HG02763 (cell line): ENCODE results near the gene CADM1.

Experiments used
- ATAC-seq: cut with Tn5 transposase; IDR thresholded peaks from one replicate; pipeline ENCODE4 v1.9.1; 2021; ENCODE audit warnings: mild to moderate bottlenecking, moderate library complexity; ENCODE audit not compliant: unreplicated experiment

The CADM1 gene

DNA sequence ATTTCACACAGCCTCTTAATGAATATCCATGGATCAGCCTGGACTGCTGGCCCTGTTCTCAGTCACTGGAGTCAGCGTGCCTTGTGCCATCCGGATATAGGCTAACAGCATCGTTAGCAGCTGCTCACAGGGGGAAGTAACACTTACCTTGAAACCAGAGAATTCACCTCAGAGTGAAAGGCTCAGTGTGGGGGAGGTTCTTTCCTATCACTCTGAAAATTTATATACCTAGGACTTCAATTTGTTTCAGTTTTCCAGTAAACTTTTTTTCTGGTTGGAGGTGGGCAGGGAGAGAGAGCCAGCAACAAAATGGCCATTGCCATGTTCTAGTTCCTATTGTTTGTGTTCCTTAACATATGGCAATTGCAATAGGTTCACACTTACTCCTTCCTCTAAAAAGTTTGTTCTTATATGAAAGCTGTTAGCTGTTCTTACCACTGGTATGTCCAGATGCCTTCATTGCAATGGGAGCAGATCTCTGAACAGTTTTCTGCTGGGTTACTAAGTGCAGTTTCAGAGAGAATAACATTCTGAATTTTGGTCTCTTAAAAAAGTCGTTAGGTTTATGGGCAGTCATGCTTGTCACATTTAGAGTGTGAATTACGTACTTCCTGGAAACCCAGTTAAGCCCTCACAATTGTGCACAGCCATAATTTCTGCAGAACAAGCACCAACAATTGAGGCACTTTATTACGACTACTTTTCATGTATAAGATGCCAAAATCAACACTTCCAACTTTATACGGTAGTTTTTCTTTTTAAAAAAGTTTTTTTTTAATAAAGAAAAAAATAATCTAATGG, 247.6 kb downstream of the CADM1 start:
- ATAC-seq, result peak; percentile 97

DNA sequence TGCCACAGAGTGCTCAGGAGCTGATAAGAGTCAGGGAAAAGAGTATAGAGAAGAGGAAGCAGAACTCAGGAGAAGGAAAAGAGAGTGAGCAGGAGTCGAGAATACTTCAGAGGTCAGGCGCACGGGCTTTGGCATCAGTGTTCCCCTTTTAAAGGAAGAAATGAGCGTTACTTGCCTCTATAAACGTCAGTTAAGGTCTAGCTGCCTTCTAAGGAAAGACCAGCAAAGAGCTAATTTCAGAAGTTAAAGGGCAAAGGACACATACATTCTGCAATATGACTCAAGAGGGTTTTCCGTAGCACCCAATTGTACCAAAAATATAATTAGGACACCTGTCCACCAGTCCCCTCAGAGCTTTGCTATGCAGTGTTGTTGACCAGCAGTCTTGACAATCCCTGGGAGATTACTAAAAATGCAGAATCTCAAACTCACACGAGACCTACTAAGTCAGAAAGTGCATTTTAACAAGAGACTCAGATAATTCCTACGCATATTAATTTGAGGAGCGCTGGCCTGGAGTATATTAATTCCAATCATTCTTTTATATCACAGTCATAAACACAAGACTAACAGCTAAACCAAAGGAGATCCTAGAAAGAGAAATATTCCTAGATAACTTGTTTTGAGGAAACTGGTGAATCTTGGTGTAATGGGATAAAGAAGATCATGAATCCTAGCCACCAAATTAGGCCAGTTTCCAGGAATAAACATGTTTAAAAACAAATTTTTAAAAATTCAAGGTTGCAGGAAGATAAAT, 249.0 kb downstream of the CADM1 start:
- ATAC-seq, result no peak

DNA sequence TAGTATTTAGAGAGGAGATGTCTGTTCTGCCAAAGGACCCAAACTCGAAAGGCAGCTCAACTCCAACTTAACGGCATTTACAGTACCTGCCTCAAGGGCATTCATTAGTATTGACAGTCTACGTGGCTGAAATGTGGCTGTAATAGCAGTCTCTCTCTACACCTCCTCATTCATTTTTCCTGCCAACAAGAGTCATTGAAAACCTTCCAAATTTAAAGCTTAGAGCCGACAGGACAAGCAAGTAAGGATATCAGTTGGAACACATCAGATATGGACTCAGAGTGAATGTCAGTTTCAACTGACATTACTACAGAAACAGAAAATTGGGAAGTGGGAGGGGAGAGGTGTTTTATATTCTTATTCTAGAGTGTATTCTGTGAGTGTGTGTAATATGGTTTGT, 253.1 kb downstream of the CADM1 start:
- no peak for ATAC-seq

DNA sequence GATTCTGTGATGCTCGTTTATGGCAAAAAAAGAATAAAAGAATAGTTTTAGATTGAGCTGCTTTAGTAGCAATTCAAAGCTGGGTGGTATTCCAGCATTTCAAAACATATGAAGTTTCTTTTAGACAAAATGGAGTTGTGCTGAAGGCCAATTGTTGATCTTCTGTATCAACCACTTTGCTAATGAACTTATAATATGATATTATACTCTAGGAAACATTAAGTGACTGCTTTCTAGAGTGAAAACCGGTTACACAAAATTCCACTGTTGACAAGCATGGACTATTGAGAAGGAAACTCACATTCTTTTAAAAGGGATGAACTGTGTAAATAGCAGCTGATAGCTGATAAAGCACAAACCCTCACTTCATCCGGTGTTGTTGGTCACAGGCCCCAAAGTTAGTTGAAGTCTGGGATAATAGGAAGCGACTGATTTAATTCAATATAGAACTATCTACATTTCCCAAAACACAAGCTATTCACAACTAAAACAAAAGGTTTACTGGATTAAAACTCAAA, 255.1 kb downstream of the CADM1 start:
- ATAC-seq, result no peak

DNA sequence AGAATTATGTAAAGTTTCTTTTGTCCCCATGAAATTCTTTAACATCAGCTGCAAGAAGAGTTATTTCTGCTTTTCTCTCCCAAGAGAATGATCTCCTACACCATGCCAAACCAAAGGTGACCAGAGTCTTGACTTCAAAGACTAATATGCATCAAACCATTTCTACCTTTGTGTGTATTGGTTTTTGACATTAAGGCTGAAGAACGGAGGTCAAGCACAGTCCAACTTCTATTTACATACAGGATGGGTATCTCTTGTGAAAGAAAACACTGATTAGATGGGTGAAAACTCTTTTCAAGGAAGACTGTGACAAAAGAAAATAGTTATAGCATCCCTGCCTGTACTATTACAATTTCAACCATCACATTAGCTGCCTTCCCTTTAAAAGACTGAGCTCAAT, 256.3 kb downstream of the CADM1 start:
- ATAC-seq, result no peak

DNA sequence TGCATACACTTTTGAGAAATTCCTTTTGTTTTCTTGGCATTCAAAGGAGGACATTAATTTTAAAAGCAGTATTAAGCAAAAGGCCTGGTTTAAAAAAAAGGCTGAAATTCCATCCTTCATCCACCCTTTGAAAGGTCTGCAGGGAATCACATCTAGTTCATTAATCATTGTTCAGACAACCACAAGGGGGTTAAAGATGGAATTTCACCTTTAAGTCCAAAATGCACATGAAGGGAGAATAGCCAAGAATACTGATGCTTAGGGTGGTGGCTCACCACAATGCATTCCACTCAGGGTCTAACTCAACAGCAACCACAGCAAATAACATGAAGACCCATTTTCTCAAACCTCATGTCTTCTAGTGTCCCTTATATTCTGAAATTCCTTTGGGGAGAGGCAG, 256.9 kb downstream of the CADM1 start:
- ATAC-seq, result no peak

DNA sequence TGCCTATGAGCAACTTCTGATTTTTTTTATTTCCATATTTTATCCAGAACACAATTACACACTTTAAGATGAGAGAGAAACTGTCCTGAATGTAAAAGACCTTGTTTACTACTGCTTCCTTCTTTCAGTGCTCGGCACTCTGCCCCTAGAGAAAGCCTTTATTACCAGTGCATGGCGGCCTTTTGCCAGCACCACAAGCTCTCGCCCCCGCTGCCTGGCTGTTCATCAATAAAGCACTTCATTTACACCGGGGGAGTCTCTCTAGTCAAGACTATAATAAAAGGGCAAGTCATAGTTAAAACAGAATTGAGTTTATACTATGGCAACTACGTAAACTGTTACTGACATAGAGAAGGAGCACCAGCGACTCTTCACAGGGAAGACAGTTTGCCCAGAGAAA, 259.5 kb downstream of the CADM1 start:
- no peak for ATAC-seq

DNA sequence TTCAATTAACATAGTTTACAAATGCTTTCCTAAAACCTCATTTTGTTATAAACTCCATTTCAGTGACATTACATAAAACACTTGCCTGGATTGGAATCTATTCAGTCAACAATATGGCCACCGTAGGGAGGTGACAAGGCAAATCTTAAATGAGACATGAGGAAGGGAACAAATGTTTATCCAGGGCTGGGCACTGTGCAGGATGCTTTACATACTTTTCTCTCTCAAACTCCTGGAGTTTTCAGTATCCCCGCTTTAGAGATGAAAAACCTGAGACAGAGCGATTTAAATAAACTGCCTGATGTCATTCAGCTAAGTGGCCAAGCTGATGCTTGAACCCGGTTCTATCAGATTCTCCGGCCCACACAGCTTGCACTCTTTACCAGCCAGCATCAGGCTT, 259.9 kb downstream of the CADM1 start:
- ATAC-seq, result no peak

DNA sequence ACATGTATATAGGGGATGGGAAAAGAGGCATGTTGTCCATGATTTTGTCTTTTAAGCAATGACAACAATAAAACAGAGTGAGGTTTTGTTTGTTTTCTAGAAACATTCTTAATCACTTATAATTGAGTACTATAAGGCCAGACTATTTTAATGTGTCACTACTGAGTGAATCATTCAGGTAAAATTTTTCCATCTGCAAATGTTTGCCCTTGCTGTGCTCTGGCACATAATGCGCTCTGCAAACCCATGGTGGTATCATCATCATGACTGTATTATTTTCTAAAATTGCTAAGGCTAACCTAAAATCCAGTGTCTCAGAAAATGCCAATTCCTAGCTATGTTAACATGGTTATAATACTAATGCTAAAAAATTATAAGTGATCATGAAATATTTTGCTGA, 261.2 kb downstream of the CADM1 start:
- no peak for ATAC-seq

DNA sequence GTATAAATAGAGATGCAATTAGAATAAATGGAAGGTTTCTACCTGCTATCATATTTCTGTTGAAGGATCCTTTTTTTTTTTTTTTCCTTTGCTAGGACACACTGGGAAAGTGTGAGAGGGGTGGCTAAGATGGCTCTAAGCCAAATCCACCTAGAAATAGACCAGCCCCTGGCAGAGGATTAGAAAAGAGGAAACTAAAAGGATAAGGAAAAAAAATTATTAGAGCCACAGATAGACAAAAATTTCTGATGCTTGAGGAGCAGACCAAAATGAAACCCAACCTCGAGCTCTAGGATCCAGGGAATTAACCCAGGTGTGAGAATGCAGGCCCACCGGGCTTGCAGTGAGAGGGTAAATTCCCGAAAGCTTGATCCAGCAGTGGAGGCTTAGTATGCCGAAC, 262.3 kb downstream of the CADM1 start:
- ATAC-seq, result no peak

DNA sequence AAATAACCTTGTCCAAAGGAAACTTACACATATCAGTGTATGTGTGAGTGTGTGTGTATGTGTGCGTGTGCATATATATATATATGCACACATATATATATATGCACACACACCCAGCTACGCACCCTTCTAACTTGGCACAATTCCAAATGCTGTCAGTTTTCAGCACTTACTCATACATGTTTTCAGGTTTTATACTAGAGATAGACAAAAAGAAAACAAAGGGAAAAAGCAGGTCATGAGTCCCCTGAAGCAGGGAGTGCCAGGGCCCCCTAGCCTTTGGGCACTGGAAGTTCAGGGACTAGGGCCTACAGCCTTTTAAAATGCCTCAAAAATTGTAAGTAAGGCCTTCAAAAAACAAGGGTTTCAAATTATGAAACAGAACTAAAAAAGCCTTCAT, 265.4 kb downstream of the CADM1 start:
- ATAC-seq, result no peak

DNA sequence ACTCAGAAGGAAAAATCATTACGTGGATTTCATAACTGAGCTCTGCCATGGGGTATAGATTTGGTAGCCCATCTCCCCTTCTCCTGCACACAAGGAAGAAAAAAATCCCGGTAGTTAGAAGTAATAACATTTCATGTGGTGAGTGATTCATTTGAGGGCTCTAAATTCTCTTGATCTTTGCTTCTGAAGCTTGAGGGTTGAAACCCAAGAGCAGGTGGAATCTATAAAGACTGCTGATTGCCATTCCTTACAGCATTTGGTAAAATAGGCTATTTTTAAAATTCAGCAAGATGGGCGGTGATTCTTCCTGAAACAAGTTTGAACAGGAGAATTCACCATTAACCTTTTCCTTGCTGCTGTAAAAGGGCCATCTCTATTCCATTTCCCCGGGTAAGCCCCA, 266.1 kb downstream of the CADM1 start:
- no peak for ATAC-seq

DNA sequence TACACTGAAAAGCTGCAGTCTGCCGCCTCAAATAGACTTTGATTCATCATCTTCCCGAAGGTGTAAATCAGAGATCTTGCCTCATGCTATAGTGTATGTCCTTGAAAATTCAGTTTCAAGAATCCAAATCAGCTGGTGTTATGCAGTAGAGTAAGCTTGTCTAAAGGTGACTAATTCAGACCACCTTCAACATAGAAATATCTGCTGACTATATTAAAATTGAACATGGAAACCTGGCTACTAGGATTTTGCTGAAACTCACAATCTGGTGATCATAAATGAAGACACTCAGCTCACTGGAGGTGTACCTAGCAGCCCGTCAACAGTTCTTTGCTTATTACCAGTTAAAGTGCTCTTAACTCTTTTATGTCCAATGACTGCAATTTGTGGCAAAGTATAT, 266.6 kb downstream of the CADM1 start:
- ATAC-seq, result no peak

DNA sequence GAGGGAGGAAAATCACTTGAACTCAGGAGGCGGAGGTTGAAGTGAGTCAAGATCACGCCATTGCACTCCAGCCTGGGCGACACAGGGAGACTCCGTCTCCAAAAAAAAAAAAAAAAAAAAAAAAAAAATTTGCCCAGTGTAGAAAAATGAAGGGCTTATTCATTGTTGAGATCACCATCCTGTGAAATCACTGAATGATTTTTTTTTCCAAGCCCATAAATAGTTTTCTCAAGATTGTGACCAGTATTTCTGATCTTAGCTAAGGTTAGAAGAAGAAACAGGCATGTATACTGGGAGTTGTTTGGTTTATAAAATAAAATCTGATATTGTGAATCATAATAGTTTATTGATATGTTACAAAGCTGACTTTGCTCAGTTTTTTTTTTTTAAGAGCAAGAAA, 269.4 kb downstream of the CADM1 start:
- ATAC-seq, result no peak

DNA sequence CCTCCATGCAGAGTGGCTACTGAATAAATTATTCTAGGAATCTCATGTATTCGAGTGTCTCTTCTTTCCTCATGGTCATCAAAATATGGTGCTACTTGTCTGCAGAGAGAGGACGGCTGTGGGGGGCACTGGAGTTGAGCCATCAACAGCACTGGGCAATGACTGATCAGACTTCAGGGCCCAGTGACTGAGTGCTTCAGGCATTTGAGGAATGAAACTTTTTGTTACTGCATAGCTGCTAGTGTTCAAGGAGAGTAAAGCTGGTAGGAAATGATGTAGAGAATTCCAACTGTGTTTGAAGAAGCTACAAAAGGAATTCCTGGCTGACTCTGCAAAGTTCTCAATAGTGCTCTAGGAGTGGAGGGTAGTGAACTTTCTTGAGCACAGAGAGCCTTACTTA, 277.7 kb downstream of the CADM1 start:
- no peak for ATAC-seq

DNA sequence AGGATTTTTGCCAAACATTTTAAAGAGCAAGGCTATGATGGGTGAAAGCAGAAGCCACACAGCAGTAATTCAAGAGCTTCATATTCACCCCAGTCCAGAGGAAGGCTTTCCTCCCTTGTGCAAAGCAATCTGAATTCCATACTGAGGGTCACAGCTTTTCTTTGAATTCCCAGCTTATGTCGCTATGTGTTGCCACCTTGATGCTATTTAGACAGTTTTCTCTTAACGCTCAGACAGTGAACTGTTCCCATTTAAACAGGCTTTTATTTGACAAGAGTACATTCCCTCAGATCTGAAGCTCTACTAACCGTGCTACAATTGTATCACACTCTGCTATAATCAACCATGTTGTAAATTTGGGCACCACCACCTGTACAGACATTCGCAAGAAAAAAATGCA, 279.7 kb downstream of the CADM1 start:
- ATAC-seq, result no peak

DNA sequence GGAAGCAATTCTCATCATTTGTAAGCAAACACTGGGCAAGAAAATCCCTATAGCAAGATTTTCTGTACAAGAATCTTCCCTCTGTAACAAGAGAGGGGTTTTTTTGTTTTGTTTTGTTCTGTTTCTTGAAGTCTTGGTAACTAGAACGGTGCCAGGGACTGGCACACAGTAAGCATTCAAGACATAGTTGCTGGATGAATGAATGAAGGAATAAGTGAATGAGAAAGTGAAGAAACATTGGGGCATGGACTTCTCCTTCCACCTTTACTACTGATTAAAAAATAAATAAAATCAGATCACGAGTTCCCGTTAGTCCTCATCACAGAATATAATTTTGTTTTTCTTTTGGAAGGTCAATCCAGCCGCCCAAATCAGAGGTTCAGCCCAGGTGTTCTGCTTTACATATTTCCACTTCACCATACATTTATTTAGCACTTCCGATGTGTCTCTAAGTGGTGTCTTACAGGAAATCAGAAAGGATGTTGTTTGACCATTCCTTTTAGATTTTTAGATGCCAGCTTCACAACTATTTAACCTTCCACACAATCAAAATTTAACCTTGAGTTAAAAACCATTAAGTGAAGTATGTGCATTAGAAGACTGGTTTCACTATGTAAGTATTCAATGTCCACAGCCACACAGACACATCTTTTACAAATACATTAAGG, 281.2 kb downstream of the CADM1 start:
- peak; percentile 30 for ATAC-seq

DNA sequence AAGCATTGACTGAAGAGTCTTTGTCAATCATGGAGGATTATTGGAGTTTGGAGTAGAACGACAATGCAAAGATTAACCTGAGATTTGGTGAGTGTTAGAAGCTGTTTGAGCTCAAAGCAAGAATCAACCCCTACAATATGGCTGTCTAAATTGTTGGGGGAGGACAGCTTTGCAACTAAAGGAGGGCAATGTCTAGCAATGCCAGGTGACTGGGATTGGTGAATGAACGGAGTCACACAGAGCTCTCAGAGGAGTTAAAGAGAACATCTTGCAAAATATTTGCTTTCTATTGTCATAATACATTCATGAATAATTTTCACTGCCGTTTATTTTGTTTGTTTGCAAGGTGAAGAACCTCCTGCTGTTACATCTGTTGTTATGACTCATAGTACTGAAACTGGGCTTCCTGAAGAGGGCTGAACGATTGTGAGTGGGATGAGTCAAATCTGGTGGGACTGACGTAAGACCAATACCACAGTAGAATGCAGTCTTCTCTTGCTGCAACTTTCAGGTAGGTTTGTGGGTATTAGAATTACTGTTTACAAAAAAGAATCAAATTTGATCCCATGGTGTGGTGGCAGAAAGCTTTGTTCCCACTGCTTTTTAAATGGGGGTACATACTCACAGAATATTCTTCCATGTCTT, 281.9 kb downstream of the CADM1 start:
- peak; percentile 93 for ATAC-seq

DNA sequence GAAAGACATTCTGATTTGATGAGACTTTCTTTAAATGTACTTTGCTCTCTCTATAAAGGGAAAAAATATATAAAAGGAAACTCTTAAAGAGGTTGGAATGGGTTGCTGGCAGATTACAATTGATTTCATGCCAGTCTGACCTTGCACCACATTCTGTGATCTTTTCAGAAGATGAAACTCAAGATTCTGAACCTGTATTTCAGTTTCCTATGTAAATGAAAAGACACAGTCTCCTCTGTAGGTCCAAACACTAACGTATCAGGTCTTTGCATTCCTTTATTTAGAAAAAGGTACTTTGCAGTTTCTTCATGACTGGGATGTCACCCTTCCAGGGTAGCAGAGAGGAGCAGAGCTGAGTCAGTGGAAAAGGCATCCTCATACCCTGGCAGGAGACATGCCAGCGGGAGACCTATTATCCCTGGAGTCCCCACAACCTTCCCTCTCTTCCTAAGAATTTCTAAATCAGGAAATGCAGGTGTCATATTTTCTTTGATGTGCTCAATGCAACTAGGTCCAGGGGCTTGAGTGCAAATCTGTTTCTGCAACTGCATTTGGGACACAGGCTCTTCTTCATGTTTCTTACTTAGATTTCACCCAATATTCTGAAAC, 282.6 kb downstream of the CADM1 start:
- ATAC-seq, result no peak

DNA sequence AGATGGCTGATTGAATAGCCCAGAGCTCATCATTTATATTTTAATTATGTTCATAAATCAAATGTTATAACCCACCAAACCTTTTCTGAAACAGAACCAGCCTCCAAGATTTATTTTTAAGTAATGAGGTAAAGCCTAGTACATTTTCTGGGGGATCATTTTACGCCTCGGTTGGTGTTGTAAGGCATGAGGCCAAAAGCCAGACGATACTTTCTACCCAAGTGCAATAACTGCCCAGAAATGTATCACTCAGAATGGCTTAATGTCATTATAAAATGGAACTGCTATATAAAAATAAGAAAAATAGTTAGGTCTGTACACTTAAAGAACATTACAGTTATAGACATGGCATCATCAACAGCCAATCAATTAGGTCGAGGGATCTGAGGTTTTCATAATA, 283.3 kb downstream of the CADM1 start:
- ATAC-seq, result no peak

DNA sequence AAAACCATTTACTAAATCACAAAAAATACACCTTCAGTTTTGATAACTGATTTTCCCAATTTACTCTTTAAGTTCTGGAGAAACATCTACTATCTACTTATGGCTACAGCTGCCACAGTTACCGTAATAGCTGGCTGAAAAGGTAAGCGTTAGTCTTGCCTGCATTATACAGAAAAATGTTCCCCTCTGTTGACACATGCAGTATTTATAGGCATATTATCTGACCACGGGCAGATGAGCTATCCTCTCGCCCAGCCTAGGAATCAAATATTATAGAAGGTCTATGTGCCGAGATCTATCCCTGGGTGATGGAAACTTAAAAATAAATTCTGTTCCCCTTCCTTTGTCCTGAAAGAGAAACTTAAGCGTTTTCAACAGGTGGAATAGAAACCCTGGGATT, 283.8 kb downstream of the CADM1 start:
- ATAC-seq, result no peak
